Right cardiac atrium (tissue), 5 donors: ENCODE data around the gene ANKLE2. TPM values are rescaled to one million over a fixed set of nuclear protein-coding genes. Genes with fewer than 3 reads are reported as not detected.
"Not testable (repeated sequence)": the region's sequence is repeated elsewhere in the genome, so short reads cannot be mapped to it uniquely, and the experiment has no call there.

Experiments
- ATAC-seq, 2 donors: fragments of 200-7000 bp; cut with Tn5 transposase; one replicate each; pipeline versions ENCODE4 v1.8.0 to v1.9.1; 2020; ENCODE audit warnings: moderate library complexity in 2 of 2, mild to moderate bottlenecking in 1 of 2
- DNase-seq, 3 donors: peaks; one replicate each; pipeline ENCODE4 v3.0.0-alpha.2; 2020
- H3K27ac ChIP-seq: one replicate; pipeline ENCODE4 v1.5.1; 2013; ENCODE audit warnings: mild to moderate bottlenecking, low read length, control low read depth, moderate library complexity
- H3K27me3 ChIP-seq: one replicate; pipeline ENCODE4 v1.6.1; 2013; ENCODE audit not compliant: control insufficient read depth, insufficient read depth
- H3K4me1 ChIP-seq: one replicate; pipeline ENCODE4 v1.6.1; 2013; ENCODE audit warnings: low read length; ENCODE audit not compliant: control insufficient read depth, insufficient read depth
- H3K4me3 ChIP-seq: one replicate; pipeline ENCODE4 v1.5.1; 2013; ENCODE audit warnings: low read length, control low read depth
- H3K9me3 ChIP-seq: one replicate; pipeline ENCODE4 v1.6.1; 2013; ENCODE audit warnings: low read length; ENCODE audit not compliant: control insufficient read depth
- WGBS: extraction: QIAGEN DNeasy Blood & Tissue Kit; methylation state at CpG from one replicate; pipeline ENCODE4 v1.1.7; 2013; 5-methylcytosine and 5-hydroxymethylcytosine counted together
- intact Hi-C, 4 donors: fragments of 100-400 bp; cut with DNase I; formaldehyde crosslinking; loops; one replicate each; pipeline versions ENCODE4 v1.11.0 to v1.14.0; 2022 to 2023
- long read RNA-seq, 4 donors: library from polyadenylated mRNA; unstranded; transcript quantifications; one replicate each; pipeline ENCODE4 v2.0.0, GENCODE V29; 2020 to 2021
- polyA plus RNA-seq: library from polyadenylated mRNA; stranded (reverse); fragments of 200-250 nt; gene quantifications from one replicate; pipeline ENCODE4 v1.2.3, GENCODE V29; 2013
- total RNA-seq, 4 donors: library from RNA; stranded (reverse); fragmentation: NEBNext Ultra II Directional; extraction: Animal tissue kit (Norgen Biotek cat#: 25700); gene quantifications; one replicate each; pipeline ENCODE4 v1.2.1, GENCODE V29; 2021
- donor health status: healthy with polysubstance abuse.
- donor health status: DM: no; HTN: yes; CAD: no.
- donor health status: DM: no; HTN: no; CAD: no.
- donor health status: DM: no; HTN: yes; CAD: no; lungs with severe emphysema.
- donor health status: DM: yes; HTN: yes; CAD: no.

The ANKLE2 gene
- total RNA-seq = 10 to 100 TPM; 24.8 to 34.1 (median 26.6) TPM
- polyA plus RNA-seq = 17.7 TPM
- long read RNA-seq, donor 1, full-length matches to known transcripts = 50 of 79 reads
- long read RNA-seq, donor 1, partial matches to known transcripts = 13 of 79 reads
- long read RNA-seq, donor 1, other reads (novel, unspliced or antisense) = 16 of 79 reads
- long read RNA-seq, donor 2, full-length matches to known transcripts = 26 of 38 reads
- long read RNA-seq, donor 2, partial matches to known transcripts = 7 of 38 reads
- long read RNA-seq, donor 2, other reads (novel, unspliced or antisense) = 5 of 38 reads
- long read RNA-seq, donor 3, full-length matches to known transcripts = 18 of 32 reads
- long read RNA-seq, donor 3, partial matches to known transcripts = 7 of 32 reads
- long read RNA-seq, donor 3, other reads (novel, unspliced or antisense) = 7 of 32 reads
- long read RNA-seq, donor 4, full-length matches to known transcripts = 17 of 31 reads
- long read RNA-seq, donor 4, partial matches to known transcripts = 8 of 31 reads
- long read RNA-seq, donor 4, other reads (novel, unspliced or antisense) = 6 of 31 reads

DNA sequence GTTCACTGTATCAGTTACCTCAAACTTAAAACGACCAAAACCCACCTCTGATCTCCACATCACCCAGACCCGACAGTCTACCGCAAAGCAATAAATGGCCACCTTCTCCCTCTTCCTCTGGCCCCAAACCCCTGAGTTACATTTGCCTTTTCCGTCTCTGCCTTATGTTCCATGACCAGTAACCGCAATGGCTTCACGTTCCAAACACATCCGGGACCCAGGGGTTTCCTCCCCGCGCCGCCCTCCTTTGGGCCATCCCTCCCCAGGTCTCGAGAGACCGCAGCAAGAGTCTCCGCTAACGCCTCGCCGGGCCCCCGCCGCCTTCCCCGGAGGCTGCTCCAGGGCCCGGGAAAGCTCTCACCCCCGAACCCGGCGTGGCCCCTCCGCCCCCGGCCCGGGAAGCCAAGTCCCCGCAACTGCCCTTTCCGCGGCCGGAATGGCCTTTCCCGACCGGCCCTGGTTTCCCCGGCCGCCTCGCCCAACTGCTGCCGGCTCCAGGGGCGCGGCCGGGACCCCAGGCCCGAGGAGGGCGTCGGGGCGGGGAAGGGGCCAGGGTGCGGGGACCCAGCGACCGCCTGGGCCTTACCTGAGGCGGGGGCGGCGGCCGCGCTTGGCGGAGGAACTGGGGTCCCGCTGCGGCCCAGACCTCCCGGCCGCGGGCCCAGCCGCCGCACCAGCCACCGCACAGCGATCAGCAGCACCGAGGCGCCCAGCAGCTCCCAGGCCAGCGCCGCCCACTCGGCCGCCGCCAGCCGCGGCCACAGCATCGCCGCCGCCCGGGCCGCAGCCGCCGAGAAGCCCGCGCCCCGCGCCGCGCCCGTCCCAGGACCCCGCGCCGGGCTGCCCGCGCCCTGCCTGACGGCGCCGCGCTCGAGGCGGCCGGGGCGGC, at the start of gene ANKLE2:
Gene ANKLE2 (minus strand): TSS at position 801 of the 889 bp plus-strand sequence. CDS start 34 bp downstream, at position 767.
- DNase-seq (peak; percentile 57 to 82 (median 81)), ATAC-seq (peak; percentile 31 to 49)
- H3K9me3 ChIP-seq = no peaks in the 10 kb centered on the region
- H3K27me3 ChIP-seq = no peaks in the 10 kb centered on the region
- peaks cover 10% of the 10 kb centered on the region for H3K4me1 ChIP-seq
- under 1% methylated on average over 96 of the region's 97 CpGs for WGBS
- H3K4me3 ChIP-seq = peak within 1 kb of the TSS; percentile 98
- peak within 1 kb of the TSS; percentile 100 for H3K27ac ChIP-seq
- intact Hi-C loops = no loop called here

DNA sequence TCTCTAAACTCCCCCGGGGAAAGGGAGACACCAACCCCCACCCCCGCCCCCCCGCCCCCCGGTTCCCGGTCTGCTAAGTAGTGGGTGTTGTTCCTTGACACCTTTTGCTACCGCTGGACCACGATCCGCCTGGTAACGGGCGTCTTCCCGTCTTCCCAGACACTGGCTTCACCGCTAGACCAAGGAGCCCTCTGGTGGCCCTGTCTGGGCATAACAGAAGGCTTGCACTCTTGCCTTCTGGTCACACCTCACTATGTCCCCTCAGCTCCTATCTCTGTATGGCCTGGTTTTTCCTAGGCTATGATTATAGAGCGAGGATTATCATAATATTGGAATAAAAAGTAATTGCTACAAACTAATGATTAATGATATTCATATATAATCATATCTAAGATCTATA, 47.8 kb upstream of the ANKLE2 start:
- intact Hi-C loops, H3K27me3 ChIP-seq, H3K27ac ChIP-seq, H3K9me3 ChIP-seq, ATAC-seq, H3K4me1 ChIP-seq, H3K4me3 ChIP-seq: not testable (repeated sequence)
- 57% methylated on average over 13 of the region's 13 CpGs for WGBS
- DNase-seq = peak in 2 of 3 donors; percentile 77 to 80

DNA sequence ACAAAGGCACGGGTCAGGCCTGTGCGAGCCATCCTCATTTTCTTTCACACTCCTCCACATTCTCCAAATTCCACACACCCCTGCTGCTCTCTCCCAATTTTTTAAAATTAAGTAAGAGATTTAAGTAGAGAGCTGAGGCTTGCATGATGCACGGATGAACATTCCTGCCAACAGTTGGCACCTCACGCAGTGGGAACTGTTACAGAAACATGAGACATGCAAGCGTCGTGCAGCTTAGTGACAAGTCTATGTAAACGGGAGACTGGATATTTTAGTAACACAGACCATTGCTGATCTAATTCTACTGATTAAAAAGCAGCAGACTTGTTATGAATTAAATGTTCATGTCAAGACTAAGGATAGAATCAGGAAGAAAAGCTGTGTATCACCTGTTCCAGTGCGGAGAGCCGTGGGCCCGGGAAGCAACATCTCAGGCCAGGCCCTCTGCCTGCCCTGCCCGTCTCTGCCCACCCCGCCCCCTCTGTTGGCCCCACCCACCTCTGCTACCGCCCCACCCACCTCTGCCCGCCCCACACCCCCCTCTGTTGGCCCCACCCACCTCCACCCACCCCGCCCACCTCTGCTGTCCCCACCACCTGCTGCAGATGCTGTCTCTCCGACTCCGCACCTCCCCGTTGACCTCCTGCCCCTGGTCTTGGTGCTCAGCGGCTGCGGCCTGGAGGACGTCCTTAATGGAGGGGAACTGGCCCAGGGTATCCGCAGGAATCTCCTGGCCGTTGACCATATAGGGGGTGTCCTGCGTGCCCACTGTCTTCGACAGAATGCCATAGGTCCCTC, 45.9 kb upstream of the ANKLE2 start:
- no peak overlapping the region for H3K4me3 ChIP-seq
- ATAC-seq = no peak
- peak in 2 of 3 donors; percentile 22 to 35 for DNase-seq
- intact Hi-C loops = no loop called here
- no peak overlapping the region for H3K27ac ChIP-seq
- WGBS = 64% methylated on average over 25 of the region's 25 CpGs
- H3K27me3 ChIP-seq = no peaks in the 10 kb centered on the region
- H3K4me1 ChIP-seq = no peaks in the 10 kb centered on the region
- no peaks in the 10 kb centered on the region for H3K9me3 ChIP-seq

DNA sequence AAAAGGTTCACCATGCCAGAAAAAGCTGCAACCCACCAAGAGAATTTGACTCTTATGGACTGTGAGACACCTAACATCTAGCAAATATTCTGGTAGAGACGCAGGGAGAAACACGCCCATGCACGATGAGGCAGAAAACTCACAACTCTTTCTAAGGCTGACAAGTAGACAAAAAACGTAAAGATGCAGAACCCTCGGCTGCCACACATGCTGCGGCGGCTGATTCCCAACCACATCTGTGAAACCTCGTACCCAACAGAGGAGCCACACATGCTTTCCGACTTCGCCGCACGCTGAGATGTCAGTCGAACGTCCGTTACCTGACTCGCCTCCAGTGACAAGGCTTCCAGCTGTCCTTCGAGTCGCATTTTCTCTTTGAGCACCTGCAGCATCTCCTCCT, 45.2 kb upstream of the ANKLE2 start:
- 89% methylated on average over 18 of the region's 18 CpGs for WGBS
- intact Hi-C loops = no loop called here
- peak in 2 of 3 donors; percentile 7 to 47 for DNase-seq
- H3K4me3 ChIP-seq = no peak overlapping the region
- ATAC-seq = no peak
- H3K9me3 ChIP-seq = no peaks in the 10 kb centered on the region
- no peaks in the 10 kb centered on the region for H3K27me3 ChIP-seq
- H3K27ac ChIP-seq = no peak overlapping the region
- no peaks in the 10 kb centered on the region for H3K4me1 ChIP-seq

DNA sequence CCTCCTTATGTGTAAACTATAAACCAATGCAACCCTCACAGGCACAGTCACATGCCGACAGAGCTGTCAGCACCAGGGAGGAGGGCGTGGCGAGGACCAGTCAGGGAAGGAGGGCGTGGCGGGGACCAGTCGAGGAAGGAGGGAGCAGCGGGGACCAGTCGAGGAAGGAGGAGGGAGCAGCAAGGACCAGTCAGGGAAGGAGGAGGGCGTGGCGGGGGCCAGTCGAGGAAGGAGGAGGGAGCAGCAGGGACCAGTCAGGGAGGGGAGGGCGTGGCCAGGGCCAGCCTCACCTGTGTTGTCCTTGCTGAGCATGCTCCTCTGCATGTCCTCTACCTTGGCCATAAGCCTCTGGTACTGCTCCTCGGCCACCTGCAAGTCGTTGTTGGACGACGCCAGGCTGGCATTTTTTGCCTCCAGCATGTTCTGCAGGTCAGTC, 42.8 kb upstream of the ANKLE2 start:
- no peak overlapping the region for H3K4me3 ChIP-seq
- ATAC-seq (peak; percentile 18 to 36), DNase-seq (peak in 1 of 3 donors; percentile 60)
- H3K4me1 ChIP-seq = no peaks in the 10 kb centered on the region
- no peaks in the 10 kb centered on the region for H3K27me3 ChIP-seq
- H3K27ac ChIP-seq = no peak overlapping the region
- H3K9me3 ChIP-seq = no peaks in the 10 kb centered on the region
- intact Hi-C loops = no loop called here
- 78% methylated on average over 16 of the region's 16 CpGs for WGBS

DNA sequence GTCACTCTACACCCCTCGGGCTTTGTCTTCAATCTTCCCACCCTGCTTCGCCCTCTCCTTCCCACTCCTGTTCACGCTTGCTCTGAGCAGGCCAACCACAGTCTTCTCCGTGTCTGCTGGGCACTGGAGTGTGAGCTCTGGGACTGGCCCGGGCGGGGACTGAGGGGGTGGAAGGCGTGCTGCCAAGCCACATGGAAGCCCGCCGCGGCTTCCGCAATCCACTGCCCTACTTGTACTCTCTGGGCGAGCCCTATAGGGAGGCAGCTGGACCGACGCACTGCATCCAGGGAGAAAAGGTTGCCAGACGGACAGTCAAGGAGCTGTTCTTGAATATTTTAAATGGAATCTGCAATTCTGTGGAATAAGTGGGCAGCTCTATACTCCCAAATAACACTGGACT, 42.3 kb upstream of the ANKLE2 start:
- peak; percentile 55 to 76 for ATAC-seq
- DNase-seq = peak; percentile 50 to 88 (median 77)
- WGBS = 73% methylated on average over 15 of the region's 15 CpGs

DNA sequence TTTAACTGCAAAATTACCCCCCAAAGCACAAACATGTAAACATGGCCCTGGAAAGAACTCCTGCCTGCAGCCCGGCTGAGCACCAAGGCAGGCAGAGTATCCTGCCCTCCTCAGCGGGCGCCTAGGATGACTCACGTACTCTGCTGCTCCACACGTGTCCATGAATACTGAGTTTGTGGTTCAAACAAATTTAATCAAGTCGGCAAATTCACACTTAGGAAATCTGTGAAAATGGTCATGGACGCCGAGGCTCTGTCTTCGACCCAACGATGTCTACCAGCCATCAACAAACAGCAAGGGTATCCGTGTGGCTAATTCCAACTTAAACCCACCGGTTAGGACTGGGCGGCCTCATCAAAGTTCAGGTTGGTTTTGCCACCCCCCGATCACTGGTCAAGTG, 41.5 kb upstream of the ANKLE2 start:
- Histone ChIP-seq H3K4me3 (no peak overlapping the region), H3K9me3 (no peaks in the 10 kb centered on the region), H3K27ac (no peak overlapping the region), H3K27me3 (no peaks in the 10 kb centered on the region), H3K4me1 (no peaks in the 10 kb centered on the region)
- WGBS = 95% methylated on average over 14 of the region's 14 CpGs
- intact Hi-C loops = no loop called here
- DNase-seq (peak in 1 of 3 donors; percentile 6), ATAC-seq (no peak)

More for the DNA sequence above, 42.3 kb upstream of the ANKLE2 start:
- Histone ChIP-seq H3K27me3 (no peaks in the 10 kb centered on the region), H3K4me3 (no peak overlapping the region), H3K4me1 (no peaks in the 10 kb centered on the region), H3K27ac (no peak overlapping the region), H3K9me3 (no peaks in the 10 kb centered on the region)
- intact Hi-C loops = no loop called here

DNA sequence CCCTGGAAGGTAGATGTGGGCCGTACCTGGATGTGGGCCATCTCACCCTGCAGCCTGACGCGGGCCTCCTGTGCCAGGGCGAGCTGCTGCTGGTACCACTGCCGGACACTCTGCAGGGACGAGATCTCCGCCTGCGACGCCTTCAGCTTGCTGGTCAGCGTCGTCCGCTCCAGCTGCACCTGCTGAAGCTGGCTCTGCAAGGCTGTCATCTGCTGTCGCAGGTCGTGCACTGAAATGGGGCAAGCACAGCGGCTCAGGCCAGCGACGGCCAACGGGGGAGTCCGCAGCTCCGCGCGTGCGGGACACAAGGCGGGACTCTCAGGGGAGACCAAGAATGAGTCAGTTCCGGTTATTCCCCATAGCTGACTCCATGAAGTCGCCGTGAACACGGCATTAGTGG, 40.1 kb upstream of the ANKLE2 start:
- ATAC-seq (no peak), DNase-seq (peak in 1 of 3 donors; percentile 41)
- intact Hi-C loops = no loop called here
- no peaks in the 10 kb centered on the region for H3K4me1 ChIP-seq
- 89% methylated on average over 28 of the region's 28 CpGs for WGBS
- no peaks in the 10 kb centered on the region for H3K27me3 ChIP-seq
- no peak overlapping the region for H3K4me3 ChIP-seq
- no peak overlapping the region for H3K27ac ChIP-seq
- H3K9me3 ChIP-seq = no peaks in the 10 kb centered on the region

DNA sequence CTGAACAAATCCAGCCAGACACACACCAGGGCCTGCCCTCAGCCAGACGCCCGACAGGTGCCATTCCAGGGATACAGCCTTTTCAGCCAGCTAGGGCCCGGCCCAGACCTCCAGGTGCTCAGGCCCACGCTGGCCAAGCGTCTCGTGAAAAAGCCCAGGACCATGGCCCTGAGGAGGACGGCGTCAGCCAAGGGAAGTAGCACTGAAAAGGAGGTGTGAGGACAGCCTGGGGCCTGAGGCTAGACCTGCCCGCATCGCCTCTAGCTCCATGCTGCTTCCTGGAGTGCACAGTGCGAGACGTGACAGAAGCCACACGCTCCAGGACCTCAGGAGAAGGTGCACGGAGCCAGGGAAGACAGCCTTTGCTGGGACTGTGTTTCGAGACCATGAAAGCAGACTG, 37.2 kb upstream of the ANKLE2 start:
- no peak overlapping the region for H3K4me3 ChIP-seq
- H3K9me3 ChIP-seq = no peaks in the 10 kb centered on the region
- H3K27me3 ChIP-seq = no peaks in the 10 kb centered on the region
- intact Hi-C loops = no loop called here
- ATAC-seq = no peak
- WGBS = 95% methylated on average over 15 of the region's 15 CpGs
- H3K27ac ChIP-seq = no peak overlapping the region
- peak in 1 of 3 donors; percentile 14 for DNase-seq
- H3K4me1 ChIP-seq = no peaks in the 10 kb centered on the region

DNA sequence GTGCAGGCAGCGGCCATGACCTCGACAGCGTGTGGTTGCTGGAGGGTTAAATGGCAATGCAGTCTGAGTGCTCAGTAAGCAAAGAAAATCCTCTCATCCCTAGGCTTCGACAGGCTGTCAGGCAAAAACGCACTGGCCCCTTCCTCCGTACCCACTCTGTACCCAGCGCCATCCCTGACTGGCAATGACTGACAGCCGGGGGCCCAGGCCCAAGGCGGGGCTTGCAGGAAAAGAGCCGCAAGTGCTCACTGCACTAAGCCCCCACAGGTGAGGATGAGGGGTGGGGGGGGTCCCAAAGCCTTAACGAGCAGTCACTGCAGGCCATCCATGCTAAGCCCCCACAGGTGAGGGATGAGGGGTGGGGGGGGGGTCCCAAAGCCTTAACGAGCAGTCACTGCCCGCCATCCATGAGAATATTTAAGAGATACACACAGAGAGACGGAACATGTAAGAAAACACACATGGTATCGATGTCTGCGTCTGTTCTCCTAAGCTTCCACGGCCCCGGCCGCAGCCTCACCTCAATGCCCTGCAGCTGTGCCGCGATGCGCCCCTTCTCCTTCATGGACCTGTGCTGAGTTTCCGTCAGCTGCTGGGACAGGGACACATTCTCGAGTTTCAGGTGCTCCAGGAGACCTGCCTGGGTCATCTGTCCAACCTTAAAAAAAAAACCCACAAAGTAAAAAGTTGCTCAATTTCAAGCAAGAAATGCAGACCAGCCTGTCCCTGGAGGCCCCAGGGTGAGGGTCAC, 36.4 kb upstream of the ANKLE2 start:
- DNase-seq (peak in 1 of 3 donors; percentile 9), ATAC-seq (no peak)
- Histone ChIP-seq H3K27ac (no peak overlapping the region), H3K4me1 (no peaks in the 10 kb centered on the region), H3K27me3 (no peaks in the 10 kb centered on the region), H3K9me3 (no peaks in the 10 kb centered on the region), H3K4me3 (no peak overlapping the region)
- intact Hi-C loops = no loop called here
- WGBS = 91% methylated on average over 24 of the region's 24 CpGs
